Activated T-helper 17 cell treated with anti-CD3 and anti-CD28 coated beads, Interleukin-2, amount 50 U/mL, for 72 hours (primary cell): ENCODE results near the gene LCLAT1. TPM values are rescaled to one million over a fixed set of nuclear protein-coding genes. Genes with fewer than 3 reads are reported as not detected.

ENCODE experiments used
- ATAC-seq: fragments of 150-1000 bp; cut with Tn5 transposase; replicated peaks from 2 replicates; pipeline ENCODE4 v1.10.0; 2021; ENCODE audit warnings: mild to moderate bottlenecking, moderate library complexity
- H3K27ac Mint-ChIP-seq: one replicate; pipeline ENCODE4 v1.8.0; 2022; ENCODE audit warnings: mixed read lengths
- H3K27me3 Mint-ChIP-seq: one replicate; pipeline ENCODE4 v1.8.0; 2022; ENCODE audit warnings: mixed read lengths
- H3K36me3 Mint-ChIP-seq: one replicate; pipeline ENCODE4 v1.8.0; 2022; ENCODE audit warnings: low read depth, mild to moderate bottlenecking, mixed read lengths
- H3K4me1 Mint-ChIP-seq: one replicate; pipeline ENCODE4 v1.8.0; 2022; ENCODE audit warnings: mixed read lengths
- H3K4me3 Mint-ChIP-seq: one replicate; pipeline ENCODE4 v1.8.0; 2022; ENCODE audit warnings: mild to moderate bottlenecking, mixed read lengths
- H3K9me3 Mint-ChIP-seq: one replicate; pipeline ENCODE4 v1.8.0; 2022; ENCODE audit warnings: mixed read lengths
- total RNA-seq, 2 donors: library from RNA; stranded (reverse); gene quantifications; one replicate each; pipeline ENCODE4 v1.2.3, GENCODE V29; 2022

The LCLAT1 gene
- total RNA-seq, 2 donors from 2014 or later = 14.5 to 18.0 TPM

- Mint-ChIP-seq H3K4me3 (no peak overlapping the region), H3K36me3 (no peaks in the 10 kb centered on the region), H3K4me1 (peaks cover 8% of the 10 kb centered on the region), H3K9me3 (no peaks in the 10 kb centered on the region), H3K27me3 (no peaks in the 10 kb centered on the region), H3K27ac (peak overlapping the region; percentile 5)
- peak; percentile 89 for ATAC-seq
Measured at GRCh38 chr2:30436859-30437435, 10.1 kb upstream of the LCLAT1 start.

GRCh38 chr2:30437809-30438548 lies 9.1 kb upstream of the LCLAT1 start:
- no peak overlapping the region for H3K4me3 Mint-ChIP-seq
- H3K27ac Mint-ChIP-seq = no peak overlapping the region
- no peaks in the 10 kb centered on the region for H3K36me3 Mint-ChIP-seq
- no peaks in the 10 kb centered on the region for H3K9me3 Mint-ChIP-seq
- ATAC-seq = no peak
- peaks cover 8% of the 10 kb centered on the region for H3K4me1 Mint-ChIP-seq
- no peaks in the 10 kb centered on the region for H3K27me3 Mint-ChIP-seq

DNA sequence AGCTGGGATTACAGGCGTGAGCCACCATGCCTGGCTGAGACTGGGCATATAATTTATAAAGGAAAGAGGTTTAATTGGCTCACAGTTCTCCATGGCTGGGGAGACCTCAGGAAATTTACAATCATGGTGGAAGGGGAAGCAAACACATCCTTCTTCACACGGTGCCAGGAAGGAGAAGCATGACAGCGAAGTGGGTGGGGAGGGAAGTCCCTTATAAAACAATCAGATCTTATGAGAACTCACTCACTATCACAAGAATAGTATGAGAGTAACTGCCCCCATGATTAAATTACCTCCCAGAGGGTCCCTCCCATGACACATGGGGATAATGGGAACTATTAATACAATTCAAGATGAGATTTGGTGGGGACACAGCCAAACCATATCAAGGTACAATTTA lies 7.8 kb upstream of the LCLAT1 start:
- ATAC-seq = no peak

GRCh38 chr2:30439879-30440278 lies 7.2 kb upstream of the LCLAT1 start:
- Mint-ChIP-seq H3K36me3 (no peaks in the 10 kb centered on the region), H3K4me1 (peaks cover 8% of the 10 kb centered on the region), H3K4me3 (no peak overlapping the region), H3K27me3 (no peaks in the 10 kb centered on the region), H3K9me3 (no peaks in the 10 kb centered on the region), H3K27ac (no peak overlapping the region)
- ATAC-seq = no peak

More for the DNA sequence above, 7.8 kb upstream of the LCLAT1 start:
- Mint-ChIP-seq H3K4me3 (no peak overlapping the region), H3K9me3 (no peaks in the 10 kb centered on the region), H3K36me3 (no peaks in the 10 kb centered on the region), H3K27ac (no peak overlapping the region), H3K27me3 (no peaks in the 10 kb centered on the region), H3K4me1 (peaks cover 8% of the 10 kb centered on the region)

DNA sequence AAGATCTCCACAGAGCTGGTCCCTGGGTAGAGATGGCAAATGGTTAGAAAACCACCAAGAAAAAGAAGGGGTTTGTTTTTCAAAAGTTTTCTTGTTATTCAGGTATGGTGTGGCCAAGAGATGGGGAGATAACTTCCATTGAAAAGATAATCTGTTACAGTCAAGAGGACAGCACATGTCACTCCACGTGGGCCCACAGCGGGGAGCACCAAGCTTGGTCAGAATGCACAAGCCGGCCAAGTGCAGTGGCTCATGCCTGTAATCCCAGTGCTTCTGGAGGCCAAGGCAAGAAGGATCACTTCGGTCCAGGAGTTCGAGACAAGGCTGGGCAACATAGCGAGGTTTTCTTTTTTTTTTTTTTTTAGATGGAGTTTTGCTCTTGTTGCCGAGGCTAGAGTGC lies 6.0 kb upstream of the LCLAT1 start:
- H3K9me3 Mint-ChIP-seq = no peaks in the 10 kb centered on the region
- no peak overlapping the region for H3K27ac Mint-ChIP-seq
- H3K36me3 Mint-ChIP-seq = no peaks in the 10 kb centered on the region
- H3K27me3 Mint-ChIP-seq = no peaks in the 10 kb centered on the region
- no peak overlapping the region for H3K4me3 Mint-ChIP-seq
- peaks cover 8% of the 10 kb centered on the region for H3K4me1 Mint-ChIP-seq
- no peak for ATAC-seq

DNA sequence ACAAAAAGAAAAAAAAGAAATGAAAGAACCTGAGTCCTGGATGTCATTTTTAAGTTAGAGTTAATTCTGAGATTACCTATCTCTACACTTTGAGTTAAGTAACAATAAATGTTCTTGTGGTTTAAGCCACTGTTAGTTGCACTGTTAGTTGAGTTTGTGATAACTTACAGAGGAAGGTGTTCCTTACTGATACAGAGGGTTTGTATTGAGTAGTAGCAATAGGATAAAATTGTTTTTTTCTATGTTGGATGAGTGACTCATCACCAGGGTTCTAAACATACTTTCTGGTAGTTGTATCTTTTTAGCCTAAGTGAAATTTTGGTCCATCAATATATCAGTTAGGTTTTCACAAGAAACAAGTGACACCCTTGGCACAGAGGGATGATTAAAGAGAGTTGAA lies 4.0 kb upstream of the LCLAT1 start:
- peak overlapping the region; percentile 28 for H3K27ac Mint-ChIP-seq
- no peak overlapping the region for H3K4me3 Mint-ChIP-seq
- no peaks in the 10 kb centered on the region for H3K27me3 Mint-ChIP-seq
- H3K9me3 Mint-ChIP-seq = no peaks in the 10 kb centered on the region
- no peak for ATAC-seq
- H3K4me1 Mint-ChIP-seq = peaks cover 8% of the 10 kb centered on the region
- peaks cover 6% of the 10 kb centered on the region for H3K36me3 Mint-ChIP-seq

- Mint-ChIP-seq H3K4me1 (peaks cover 17% of the 10 kb centered on the region), H3K4me3 (no peak overlapping the region), H3K9me3 (no peaks in the 10 kb centered on the region), H3K27ac (no peak overlapping the region), H3K27me3 (no peaks in the 10 kb centered on the region), H3K36me3 (peaks cover 11% of the 10 kb centered on the region)
- no peak for ATAC-seq
Measured at GRCh38 chr2:30444273-30444672, 2.8 kb upstream of the LCLAT1 start.

- ATAC-seq = no peak
- H3K36me3 Mint-ChIP-seq = peaks cover 17% of the 10 kb centered on the region
- no peaks in the 10 kb centered on the region for H3K9me3 Mint-ChIP-seq
- H3K4me1 Mint-ChIP-seq = peaks cover 17% of the 10 kb centered on the region
- no peaks in the 10 kb centered on the region for H3K27me3 Mint-ChIP-seq
- peak overlapping the region; percentile 96 for H3K4me3 Mint-ChIP-seq
- no peak overlapping the region for H3K27ac Mint-ChIP-seq
Measured at GRCh38 chr2:30445266-30445821, 1.7 kb upstream of the LCLAT1 start.

DNA sequence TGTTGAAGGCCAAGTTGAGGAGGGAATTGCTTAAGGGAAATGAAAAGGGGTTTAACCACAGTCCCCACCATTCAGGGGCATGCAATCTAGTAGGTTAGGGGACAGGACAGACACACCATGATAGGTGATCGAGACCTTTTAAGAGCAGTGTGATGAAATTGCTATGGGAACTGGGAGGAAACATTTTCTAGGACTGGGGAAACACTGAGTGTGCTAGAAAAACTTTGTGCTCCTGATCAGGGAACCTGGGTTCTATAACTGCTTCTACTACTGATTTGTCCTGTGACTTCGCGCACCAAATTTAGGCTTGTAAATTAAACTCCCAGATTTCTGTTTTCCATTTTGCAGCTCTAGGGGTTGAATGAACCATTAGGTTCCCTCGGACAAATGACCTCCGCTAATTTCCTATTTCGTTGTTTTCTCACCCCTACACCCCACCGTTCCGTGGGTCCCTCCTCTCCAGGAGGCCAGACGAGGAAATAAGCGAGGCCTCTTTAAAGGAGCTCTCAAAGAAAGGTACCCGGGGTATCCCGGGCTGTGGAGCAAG lies 371 bp upstream of the LCLAT1 start:
- peak overlapping the region; percentile 98 for H3K27ac Mint-ChIP-seq
- H3K4me1 Mint-ChIP-seq = peaks cover 17% of the 10 kb centered on the region
- no peak for ATAC-seq
- H3K4me3 Mint-ChIP-seq = peak overlapping the region; percentile 96
- no peaks in the 10 kb centered on the region for H3K9me3 Mint-ChIP-seq
- peaks cover 25% of the 10 kb centered on the region for H3K36me3 Mint-ChIP-seq
- no peaks in the 10 kb centered on the region for H3K27me3 Mint-ChIP-seq

DNA sequence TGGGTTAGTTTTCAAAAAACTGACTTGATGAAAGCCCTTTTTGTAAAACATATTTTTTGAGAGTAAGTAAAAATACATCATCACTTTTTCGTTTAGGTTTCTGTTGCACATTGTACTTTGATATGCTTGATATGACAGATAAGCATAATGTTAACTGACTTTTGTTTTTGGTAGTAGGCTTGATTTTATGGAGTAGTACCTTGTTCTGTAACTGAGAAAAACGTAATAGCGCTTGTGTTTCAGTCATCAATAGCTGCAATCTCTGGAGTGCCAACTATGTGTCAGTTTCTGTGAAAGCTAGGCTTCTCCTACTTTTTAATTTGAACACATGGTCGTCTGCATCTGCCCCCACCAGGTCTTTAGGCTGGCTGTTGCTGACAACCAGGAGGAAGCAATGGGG lies 1.3 kb downstream of the LCLAT1 start:
- no peaks in the 10 kb centered on the region for H3K27me3 Mint-ChIP-seq
- H3K9me3 Mint-ChIP-seq = no peaks in the 10 kb centered on the region
- ATAC-seq = peak; percentile 53

GRCh38 chr2:30448866-30449265 lies 1.8 kb downstream of the LCLAT1 start:
- peaks cover 17% of the 10 kb centered on the region for H3K4me1 Mint-ChIP-seq
- H3K27ac Mint-ChIP-seq = peak overlapping the region; percentile 98
- H3K27me3 Mint-ChIP-seq = no peaks in the 10 kb centered on the region
- no peak for ATAC-seq
- peak overlapping the region; percentile 96 for H3K4me3 Mint-ChIP-seq
- H3K9me3 Mint-ChIP-seq = no peaks in the 10 kb centered on the region
- H3K36me3 Mint-ChIP-seq = peaks cover 25% of the 10 kb centered on the region

More for the DNA sequence above, 1.3 kb downstream of the LCLAT1 start:
- peaks cover 17% of the 10 kb centered on the region for H3K4me1 Mint-ChIP-seq
- H3K36me3 Mint-ChIP-seq = peaks cover 25% of the 10 kb centered on the region
- peak overlapping the region; percentile 98 for H3K27ac Mint-ChIP-seq
- H3K4me3 Mint-ChIP-seq = peak overlapping the region; percentile 96

DNA sequence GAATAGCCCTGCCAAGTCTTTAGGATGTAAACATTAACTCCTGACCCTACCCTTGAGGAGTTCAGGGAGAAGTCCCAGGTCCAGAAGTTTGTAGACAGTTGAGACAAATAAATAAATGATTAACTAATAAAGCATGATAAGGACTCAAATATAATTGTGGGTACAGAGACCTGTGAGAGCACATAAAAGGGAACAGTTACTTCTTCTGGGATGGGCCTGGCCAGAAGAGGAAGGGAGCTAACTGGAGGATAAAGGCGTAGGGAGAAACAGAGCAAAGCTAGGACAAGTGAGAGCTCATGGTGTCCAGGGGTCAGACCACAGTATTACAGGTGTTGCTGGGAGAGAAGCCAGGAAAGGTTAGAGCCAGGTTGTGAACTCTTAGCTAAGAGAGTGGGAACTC lies 3.0 kb downstream of the LCLAT1 start:
- no peak overlapping the region for H3K27ac Mint-ChIP-seq
- peaks cover 20% of the 10 kb centered on the region for H3K4me1 Mint-ChIP-seq
- H3K4me3 Mint-ChIP-seq = no peak overlapping the region
- no peaks in the 10 kb centered on the region for H3K9me3 Mint-ChIP-seq
- peaks cover 25% of the 10 kb centered on the region for H3K36me3 Mint-ChIP-seq
- no peak for ATAC-seq
- no peaks in the 10 kb centered on the region for H3K27me3 Mint-ChIP-seq

GRCh38 chr2:30453498-30453897 lies 6.5 kb downstream of the LCLAT1 start:
- H3K4me1 Mint-ChIP-seq = peaks cover 14% of the 10 kb centered on the region
- ATAC-seq = no peak
- H3K27ac Mint-ChIP-seq = no peak overlapping the region
- H3K36me3 Mint-ChIP-seq = peaks cover 19% of the 10 kb centered on the region
- H3K4me3 Mint-ChIP-seq = no peak overlapping the region
- H3K9me3 Mint-ChIP-seq = no peaks in the 10 kb centered on the region
- no peaks in the 10 kb centered on the region for H3K27me3 Mint-ChIP-seq

- Mint-ChIP-seq H3K4me1 (peaks cover 11% of the 10 kb centered on the region), H3K9me3 (no peaks in the 10 kb centered on the region), H3K27me3 (no peaks in the 10 kb centered on the region), H3K27ac (no peak overlapping the region), H3K4me3 (no peak overlapping the region), H3K36me3 (peaks cover 14% of the 10 kb centered on the region)
- ATAC-seq = no peak
Measured at GRCh38 chr2:30454571-30454970, 7.5 kb downstream of the LCLAT1 start.
